ENCODE measurements around the gene COX10.

The COX10 gene

DNA sequence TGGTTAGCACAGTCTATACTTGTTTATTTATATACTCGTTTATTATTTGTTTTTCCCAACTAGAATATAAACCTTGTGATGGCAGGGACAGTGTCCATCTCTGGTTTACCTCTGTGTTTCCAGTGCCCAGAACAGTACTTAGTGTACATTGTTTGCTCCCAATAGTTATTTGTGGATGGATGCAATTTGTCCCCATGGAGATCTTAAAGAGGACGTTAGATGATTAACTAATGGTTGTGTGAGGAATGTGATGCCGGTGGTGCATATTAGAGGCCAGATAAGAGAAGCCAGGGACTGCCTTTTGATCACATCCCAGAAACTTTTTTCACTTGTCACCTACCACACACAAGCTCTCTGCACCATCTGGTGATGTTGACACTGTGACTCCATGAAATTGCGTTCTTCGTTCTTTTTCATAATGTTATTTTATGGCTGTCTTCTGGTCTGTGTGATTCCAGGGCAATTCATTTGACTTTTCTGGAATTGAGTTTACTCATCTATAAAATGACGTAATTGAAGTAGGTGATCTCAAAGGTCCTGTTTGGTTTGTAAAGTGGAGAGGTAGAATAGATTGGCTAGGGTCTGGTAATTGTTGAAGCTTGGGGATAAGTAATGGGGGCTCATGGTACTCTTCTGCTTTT lies 1.2 kb downstream of the COX10 start:
- no peak for DNase-seq (ENCODE audit: insufficient read length, low spot score)
- TF ChIP-seq, protein P1, sequence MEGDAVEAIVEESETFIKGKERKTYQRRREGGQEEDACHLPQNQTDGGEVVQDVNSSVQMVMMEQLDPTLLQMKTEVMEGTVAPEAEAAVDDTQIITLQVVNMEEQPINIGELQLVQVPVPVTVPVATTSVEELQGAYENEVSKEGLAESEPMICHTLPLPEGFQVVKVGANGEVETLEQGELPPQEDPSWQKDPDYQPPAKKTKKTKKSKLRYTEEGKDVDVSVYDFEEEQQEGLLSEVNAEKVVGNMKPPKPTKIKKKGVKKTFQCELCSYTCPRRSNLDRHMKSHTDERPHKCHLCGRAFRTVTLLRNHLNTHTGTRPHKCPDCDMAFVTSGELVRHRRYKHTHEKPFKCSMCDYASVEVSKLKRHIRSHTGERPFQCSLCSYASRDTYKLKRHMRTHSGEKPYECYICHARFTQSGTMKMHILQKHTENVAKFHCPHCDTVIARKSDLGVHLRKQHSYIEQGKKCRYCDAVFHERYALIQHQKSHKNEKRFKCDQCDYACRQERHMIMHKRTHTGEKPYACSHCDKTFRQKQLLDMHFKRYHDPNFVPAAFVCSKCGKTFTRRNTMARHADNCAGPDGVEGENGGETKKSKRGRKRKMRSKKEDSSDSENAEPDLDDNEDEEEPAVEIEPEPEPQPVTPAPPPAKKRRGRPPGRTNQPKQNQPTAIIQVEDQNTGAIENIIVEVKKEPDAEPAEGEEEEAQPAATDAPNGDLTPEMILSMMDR (IDR thresholded peaks at IDR 0.05; ENCODE audit: insufficient read depth, missing control alignments): no peak

DNA sequence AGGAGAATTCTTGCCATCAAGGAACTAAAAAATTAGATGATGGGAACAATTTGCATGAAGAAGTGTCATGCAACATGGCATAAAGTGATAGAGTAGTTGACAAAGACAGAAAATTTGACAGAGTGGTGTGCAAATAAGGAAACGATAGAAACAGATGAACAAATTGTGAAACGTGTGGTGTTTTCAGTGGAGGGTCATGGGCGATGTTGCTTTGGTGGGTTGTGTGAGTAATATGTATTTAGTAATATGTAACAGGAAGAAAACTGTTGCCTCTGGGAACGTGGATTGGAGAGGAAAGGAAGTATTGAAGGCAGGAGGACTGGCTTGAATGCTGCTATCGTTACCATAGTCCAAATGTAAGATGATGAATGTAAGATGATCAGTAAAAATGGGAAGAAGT lies 3.6 kb downstream of the COX10 start:
- DNase-seq (ENCODE audit: insufficient read length, low spot score): no peak
- TF ChIP-seq, protein P1 (IDR thresholded peaks at IDR 0.05; ENCODE audit: insufficient read depth, missing control alignments): no peak
- FAIRE-seq: no peak

More for the DNA sequence above, 1.2 kb downstream of the COX10 start:
- FAIRE-seq: no peak

- DNase-seq (ENCODE audit: insufficient read length, low spot score) (no peak), FAIRE-seq (no peak)
- TF ChIP-seq, protein P1 (IDR thresholded peaks at IDR 0.05; ENCODE audit: insufficient read depth, missing control alignments): no peak
These were observed 8.7 kb downstream of the COX10 start for GRCh38 chr17:14078027-14078426.

- FAIRE-seq (no peak), DNase-seq (ENCODE audit: insufficient read length, low spot score) (no peak)
- TF ChIP-seq, protein P1 (IDR thresholded peaks at IDR 0.05; ENCODE audit: insufficient read depth, missing control alignments): no peak
These were observed 11.5 kb downstream of the COX10 start for GRCh38 chr17:14080847-14081251.

DNA sequence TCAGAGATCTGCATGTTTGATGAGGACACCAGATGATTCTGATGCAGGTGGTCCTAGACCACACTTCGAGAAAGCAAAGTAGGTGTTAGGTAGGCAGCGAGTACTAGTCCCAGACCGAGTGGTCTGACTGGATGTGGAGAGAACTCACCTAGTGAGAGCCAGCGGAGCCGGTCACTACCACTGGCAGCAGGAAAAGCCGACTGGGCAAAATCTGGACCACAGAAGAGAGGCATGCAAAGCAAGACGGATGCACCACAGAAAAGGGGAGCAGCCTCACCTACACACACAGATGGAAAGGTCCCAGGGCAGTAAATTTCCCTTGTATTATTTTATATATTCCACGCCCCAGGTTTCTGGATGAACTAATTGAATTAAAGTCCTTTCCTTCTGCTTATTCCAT lies 13.5 kb downstream of the COX10 start:
- FAIRE-seq (no peak), DNase-seq (ENCODE audit: insufficient read length, low spot score) (no peak)
- TF ChIP-seq, protein P1 (IDR thresholded peaks at IDR 0.05; ENCODE audit: insufficient read depth, missing control alignments): no peak

DNA sequence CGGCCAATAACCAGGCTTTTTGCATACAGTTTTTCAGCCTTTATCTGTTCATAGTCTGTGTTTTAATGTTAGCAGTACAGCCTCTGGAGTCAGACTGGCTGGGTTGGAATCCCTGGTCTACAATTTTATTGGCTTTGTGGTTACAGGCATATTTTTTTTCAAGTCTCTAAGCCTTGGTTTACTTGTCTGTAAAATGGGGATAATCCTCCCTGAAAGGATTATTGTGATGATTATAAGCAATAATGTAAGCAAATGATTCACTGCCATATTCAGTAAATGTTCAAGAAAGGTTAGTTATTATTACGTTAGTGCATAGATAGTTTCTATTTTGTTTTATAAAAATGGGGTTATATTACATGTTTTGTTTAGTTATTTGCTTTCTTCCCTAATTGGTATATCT lies 15.7 kb downstream of the COX10 start:
- TF ChIP-seq, protein P1 (IDR thresholded peaks at IDR 0.05; ENCODE audit: insufficient read depth, missing control alignments): no peak
- no peak for FAIRE-seq
- DNase-seq (ENCODE audit: insufficient read length, low spot score): no peak

GRCh38 chr17:14086189-14086588 lies 16.9 kb downstream of the COX10 start:
- FAIRE-seq: no peak
- no peak for DNase-seq (ENCODE audit: insufficient read length, low spot score)
- TF ChIP-seq, protein P1 (IDR thresholded peaks at IDR 0.05; ENCODE audit: insufficient read depth, missing control alignments): no peak
